ENCODE measurements around the gene ILDR1. TPM values are rescaled to one million over a fixed set of nuclear protein-coding genes. Genes with fewer than 3 reads are reported as not detected.

Gene ILDR1
- 0.76 TPM for total RNA-seq
- polyA plus RNA-seq, result 2.1 TPM
- long read RNA-seq, donor 1, result 0 reads
- long read RNA-seq, donor 2, result 0 reads
- long read RNA-seq, donor 3, result 0 reads
- long read RNA-seq, donor 4, result 0 reads
- long read RNA-seq, donor 5, result 0 reads
- long read RNA-seq, donor 6, result 0 reads
- long read RNA-seq, donor 7, result 0 reads
- long read RNA-seq, donor 8, result 0 reads
- long read RNA-seq, donor 9, result 0 reads
- long read RNA-seq, donor 10, result 0 reads

GRCh38 chr3:122021811-122022401 is at the start of gene ILDR1:
TSS of gene ILDR1 (minus strand) at chr3:122022247. CDS start at chr3:122022077, 170 bp downstream.
- Histone ChIP-seq H3K9me3 (ENCODE audit: control insufficient read depth in 2 of 2, insufficient read depth in 1 of 2, low read length in 1 of 2) (no peaks in the 10 kb centered on the region), H3K36me3 (ENCODE audit: control insufficient read depth in 2 of 2, insufficient read depth in 2 of 2, low read length in 1 of 2) (no peaks in the 10 kb centered on the region), H3K27ac (ENCODE audit: low read depth in 1 of 2, low read length in 1 of 2) (no peak within 1 kb of the TSS), H3K27me3 (ENCODE audit: control insufficient read depth in 2 of 2, insufficient read depth in 1 of 2, low read length in 1 of 2) (peaks cover 0 to 5% of the 10 kb centered on the region in 2 donors), H3K4me1 (ENCODE audit: control insufficient read depth in 2 of 2, insufficient read depth in 2 of 2, low read length in 2 of 2) (peaks cover 0 to 5% of the 10 kb centered on the region in 2 donors), H3K4me3 (ENCODE audit: low read length in 2 of 2) (peak within 1 kb of the TSS; percentile 7 to 28)
- 20% methylated on average over 43 of the region's 43 CpGs for WGBS
- DNase-seq (ENCODE audit: low read depth in 6 of 9, low spot score in 9 of 9), result peak in 7 of 9 donors; percentile 7 to 54 (median 23)

DNA sequence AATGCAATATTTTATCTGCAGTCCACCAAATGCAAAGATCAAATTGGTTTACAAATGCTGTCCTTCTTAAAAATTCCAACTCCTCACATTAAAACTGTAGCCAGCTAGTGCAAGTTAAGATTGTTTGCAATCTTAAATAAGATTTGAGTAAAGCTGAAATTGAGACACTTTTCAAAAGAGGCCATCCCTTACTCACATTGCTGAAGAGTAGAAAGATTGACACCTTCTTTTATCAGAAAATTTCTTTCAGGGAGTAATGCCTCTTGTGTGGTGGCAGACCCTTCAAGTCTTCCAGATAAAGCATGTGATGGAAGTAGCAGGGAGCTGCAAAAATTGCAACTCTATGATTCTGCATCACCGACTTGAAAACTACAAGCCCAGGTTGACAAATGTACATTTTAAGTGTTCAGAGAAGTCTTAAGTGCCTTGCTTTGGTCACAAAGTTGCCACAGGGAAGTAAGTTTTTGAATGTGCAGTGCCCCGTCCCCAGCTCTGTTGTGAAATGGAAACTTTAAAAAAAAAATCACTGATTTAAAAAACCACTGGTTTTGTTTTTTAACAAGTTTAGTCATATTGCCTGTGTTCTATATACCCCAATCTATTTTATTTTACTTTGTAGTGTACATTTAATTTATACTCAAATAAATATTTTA is 45.7 kb upstream of the ILDR1 start:
- DNase-seq (ENCODE audit: low read depth in 6 of 9, low spot score in 9 of 9), result no peak
- 83% methylated on average over 2 of the region's 2 CpGs for WGBS
- Histone ChIP-seq H3K4me1 (ENCODE audit: control insufficient read depth in 2 of 2, insufficient read depth in 2 of 2, low read length in 2 of 2) (no peaks in the 10 kb centered on the region), H3K27me3 (ENCODE audit: control insufficient read depth in 2 of 2, insufficient read depth in 1 of 2, low read length in 1 of 2) (no peaks in the 10 kb centered on the region), H3K27ac (ENCODE audit: low read depth in 1 of 2, low read length in 1 of 2) (no peak overlapping the region), H3K4me3 (ENCODE audit: low read length in 2 of 2) (no peak overlapping the region), H3K36me3 (ENCODE audit: control insufficient read depth in 2 of 2, insufficient read depth in 2 of 2, low read length in 1 of 2) (no peaks in the 10 kb centered on the region), H3K9me3 (ENCODE audit: control insufficient read depth in 2 of 2, insufficient read depth in 1 of 2, low read length in 1 of 2) (no peaks in the 10 kb centered on the region)

DNA sequence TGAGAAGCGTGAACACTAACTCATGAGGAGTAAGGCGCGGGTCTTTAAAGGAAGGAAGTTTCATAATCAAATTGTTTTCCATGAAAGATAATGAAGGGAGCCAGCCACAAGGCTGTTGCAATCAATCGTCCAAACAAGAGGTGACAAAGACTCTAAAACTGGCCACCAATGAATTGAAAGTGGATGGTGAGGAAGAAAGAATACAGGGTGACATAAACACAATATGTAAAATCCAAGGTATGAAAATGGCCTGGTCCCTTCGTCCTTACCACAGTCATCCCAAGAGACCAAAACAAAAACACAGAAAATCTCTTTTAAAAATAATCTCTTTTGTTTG is 45.1 kb upstream of the ILDR1 start:
- 75% methylated on average over 5 of the region's 5 CpGs for WGBS
- no peaks in the 10 kb centered on the region for H3K9me3 ChIP-seq (ENCODE audit: control insufficient read depth in 2 of 2, insufficient read depth in 1 of 2, low read length in 1 of 2)
- H3K4me3 ChIP-seq (ENCODE audit: low read length in 2 of 2), result no peak overlapping the region

GRCh38 chr3:122066331-122067213 is 44.5 kb upstream of the ILDR1 start:
- Histone ChIP-seq H3K4me1 (ENCODE audit: control insufficient read depth in 2 of 2, insufficient read depth in 2 of 2, low read length in 2 of 2) (no peaks in the 10 kb centered on the region), H3K9me3 (ENCODE audit: control insufficient read depth in 2 of 2, insufficient read depth in 1 of 2, low read length in 1 of 2) (no peaks in the 10 kb centered on the region), H3K27ac (ENCODE audit: low read depth in 1 of 2, low read length in 1 of 2) (no peak overlapping the region), H3K36me3 (ENCODE audit: control insufficient read depth in 2 of 2, insufficient read depth in 2 of 2, low read length in 1 of 2) (no peaks in the 10 kb centered on the region), H3K4me3 (ENCODE audit: low read length in 2 of 2) (no peak overlapping the region), H3K27me3 (ENCODE audit: control insufficient read depth in 2 of 2, insufficient read depth in 1 of 2, low read length in 1 of 2) (no peaks in the 10 kb centered on the region)
- DNase-seq (ENCODE audit: low read depth in 6 of 9, low spot score in 9 of 9), result no peak
- 87% methylated on average over 6 of the region's 6 CpGs for WGBS

More for the DNA sequence above, 45.1 kb upstream of the ILDR1 start:
- Histone ChIP-seq H3K27ac (ENCODE audit: low read depth in 1 of 2, low read length in 1 of 2) (no peak overlapping the region), H3K4me1 (ENCODE audit: control insufficient read depth in 2 of 2, insufficient read depth in 2 of 2, low read length in 2 of 2) (no peaks in the 10 kb centered on the region), H3K27me3 (ENCODE audit: control insufficient read depth in 2 of 2, insufficient read depth in 1 of 2, low read length in 1 of 2) (no peaks in the 10 kb centered on the region), H3K36me3 (ENCODE audit: control insufficient read depth in 2 of 2, insufficient read depth in 2 of 2, low read length in 1 of 2) (no peaks in the 10 kb centered on the region)
- DNase-seq (ENCODE audit: low read depth in 6 of 9, low spot score in 9 of 9), result no peak

GRCh38 chr3:122064326-122064725 is 42.3 kb upstream of the ILDR1 start:
- Histone ChIP-seq H3K9me3 (ENCODE audit: control insufficient read depth in 2 of 2, insufficient read depth in 1 of 2, low read length in 1 of 2) (no peaks in the 10 kb centered on the region), H3K27me3 (ENCODE audit: control insufficient read depth in 2 of 2, insufficient read depth in 1 of 2, low read length in 1 of 2) (no peaks in the 10 kb centered on the region), H3K4me1 (ENCODE audit: control insufficient read depth in 2 of 2, insufficient read depth in 2 of 2, low read length in 2 of 2) (no peaks in the 10 kb centered on the region), H3K27ac (ENCODE audit: low read depth in 1 of 2, low read length in 1 of 2) (no peak overlapping the region), H3K4me3 (ENCODE audit: low read length in 2 of 2) (no peak overlapping the region), H3K36me3 (ENCODE audit: control insufficient read depth in 2 of 2, insufficient read depth in 2 of 2, low read length in 1 of 2) (no peaks in the 10 kb centered on the region)
- 92% methylated on average over 4 of the region's 4 CpGs for whole genome bisulfite sequencing
- no peak for DNase-seq (ENCODE audit: low read depth in 6 of 9, low spot score in 9 of 9)

DNA sequence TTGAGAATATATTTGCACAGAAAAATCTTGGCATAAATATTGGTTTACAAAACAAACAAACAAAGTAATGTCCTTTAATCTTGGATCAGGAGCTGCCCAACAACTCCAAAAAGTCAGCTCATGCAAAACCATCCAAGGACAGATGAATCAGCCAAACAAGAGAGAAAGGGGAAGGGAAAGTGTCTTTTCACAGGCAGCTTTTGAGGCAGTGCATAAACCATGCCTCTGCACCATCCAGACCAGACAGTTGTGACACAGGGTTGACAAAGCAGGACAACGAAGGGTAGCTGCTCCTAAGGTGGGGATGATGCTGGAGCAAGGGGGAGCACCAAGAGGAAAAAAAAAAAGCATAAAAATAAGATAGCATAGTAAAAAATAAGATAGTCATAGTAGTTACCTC is 41.9 kb upstream of the ILDR1 start:
- 88% methylated on average over 1 of the region's 1 CpG for WGBS
- H3K9me3 ChIP-seq (ENCODE audit: control insufficient read depth in 2 of 2, insufficient read depth in 1 of 2, low read length in 1 of 2), result no peaks in the 10 kb centered on the region
- no peak overlapping the region for H3K27ac ChIP-seq (ENCODE audit: low read depth in 1 of 2, low read length in 1 of 2)
- DNase-seq (ENCODE audit: low read depth in 6 of 9, low spot score in 9 of 9), result no peak
- no peaks in the 10 kb centered on the region for H3K36me3 ChIP-seq (ENCODE audit: control insufficient read depth in 2 of 2, insufficient read depth in 2 of 2, low read length in 1 of 2)
- H3K4me1 ChIP-seq (ENCODE audit: control insufficient read depth in 2 of 2, insufficient read depth in 2 of 2, low read length in 2 of 2), result no peaks in the 10 kb centered on the region
- no peaks in the 10 kb centered on the region for H3K27me3 ChIP-seq (ENCODE audit: control insufficient read depth in 2 of 2, insufficient read depth in 1 of 2, low read length in 1 of 2)
- H3K4me3 ChIP-seq (ENCODE audit: low read length in 2 of 2), result no peak overlapping the region

DNA sequence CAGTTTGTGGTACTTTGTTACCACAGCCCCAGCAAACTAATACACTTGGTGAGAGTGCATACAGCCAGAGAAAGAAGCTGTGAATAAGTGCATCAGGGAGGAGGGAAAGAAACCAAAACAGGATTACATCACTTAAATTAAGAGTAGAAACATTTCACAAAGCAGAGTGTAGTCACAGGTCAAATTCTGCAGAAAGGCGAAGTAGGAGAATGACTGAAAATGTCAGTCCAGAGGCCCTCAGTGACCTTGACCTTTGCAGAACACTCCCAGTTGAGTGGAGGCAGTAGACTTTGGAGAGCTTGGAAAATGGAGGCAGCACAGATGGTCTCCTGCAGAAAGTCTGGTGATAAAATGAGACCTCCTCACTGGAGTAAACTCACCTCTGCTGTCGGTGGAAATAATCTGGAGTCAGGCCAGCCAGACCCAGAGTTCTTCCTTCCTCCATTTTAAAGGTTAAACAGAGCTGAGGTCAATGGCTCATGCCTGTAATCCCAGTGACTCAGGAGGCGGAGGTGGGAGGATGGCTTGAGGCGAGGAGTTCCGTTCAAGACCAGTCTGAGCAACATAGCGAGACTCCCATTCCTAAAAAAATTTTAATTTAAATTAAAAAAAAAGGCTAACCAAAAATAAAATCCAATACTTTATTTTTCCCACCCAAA is 38.1 kb upstream of the ILDR1 start:
- no peaks in the 10 kb centered on the region for H3K9me3 ChIP-seq (ENCODE audit: control insufficient read depth in 2 of 2, insufficient read depth in 1 of 2, low read length in 1 of 2)
- H3K4me1 ChIP-seq (ENCODE audit: control insufficient read depth in 2 of 2, insufficient read depth in 2 of 2, low read length in 2 of 2), result no peaks in the 10 kb centered on the region
- no peaks in the 10 kb centered on the region for H3K27me3 ChIP-seq (ENCODE audit: control insufficient read depth in 2 of 2, insufficient read depth in 1 of 2, low read length in 1 of 2)
- no peak overlapping the region for H3K27ac ChIP-seq (ENCODE audit: low read depth in 1 of 2, low read length in 1 of 2)
- WGBS, result 94% methylated on average over 6 of the region's 6 CpGs
- no peak overlapping the region for H3K4me3 ChIP-seq (ENCODE audit: low read length in 2 of 2)
- no peak for DNase-seq (ENCODE audit: low read depth in 6 of 9, low spot score in 9 of 9)
- H3K36me3 ChIP-seq (ENCODE audit: control insufficient read depth in 2 of 2, insufficient read depth in 2 of 2, low read length in 1 of 2), result no peaks in the 10 kb centered on the region

- Histone ChIP-seq H3K4me3 (ENCODE audit: low read length in 2 of 2) (no peak overlapping the region), H3K27me3 (ENCODE audit: control insufficient read depth in 2 of 2, insufficient read depth in 1 of 2, low read length in 1 of 2) (no peaks in the 10 kb centered on the region), H3K36me3 (ENCODE audit: control insufficient read depth in 2 of 2, insufficient read depth in 2 of 2, low read length in 1 of 2) (no peaks in the 10 kb centered on the region), H3K27ac (ENCODE audit: low read depth in 1 of 2, low read length in 1 of 2) (no peak overlapping the region), H3K9me3 (ENCODE audit: control insufficient read depth in 2 of 2, insufficient read depth in 1 of 2, low read length in 1 of 2) (no peaks in the 10 kb centered on the region), H3K4me1 (ENCODE audit: control insufficient read depth in 2 of 2, insufficient read depth in 2 of 2, low read length in 2 of 2) (no peaks in the 10 kb centered on the region)
- WGBS, result 94% methylated on average over 1 of the region's 1 CpG
- DNase-seq (ENCODE audit: low read depth in 6 of 9, low spot score in 9 of 9), result no peak
These were observed 36.2 kb upstream of the ILDR1 start for GRCh38 chr3:122058294-122058693.

All from thymus (tissue), 14 donors.